GM23248 (cell line): ENCODE results near the gene KHSRP.

Experiments used
- EZH2 ChIP-seq: fragments of 200-600 bp; sonication (generic); IDR thresholded peaks from 2 replicates; pipeline ENCODE4 v1.6.1; 2018; ENCODE audit warnings: antibody characterized with exemption, mild to moderate bottlenecking; ENCODE audit not compliant: insufficient read depth, poor library complexity, severe bottlenecking
- EZH2phosphoT487 ChIP-seq: fragments of 200-600 bp; sonication (generic); IDR thresholded peaks from 2 replicates; pipeline ENCODE4 v1.6.1; 2018; ENCODE audit warnings: antibody characterized with exemption, moderate library complexity, mild to moderate bottlenecking, low read depth; ENCODE audit not compliant: insufficient read depth

- TF ChIP-seq EZH2 (no peak), EZH2phosphoT487 (no peak)
Measured at GRCh38 chr19:6378041-6378440, 46.6 kb downstream of the KHSRP start.
